ENCODE results near the gene SKIC2.
"Not testable (repeated sequence)": the region's sequence is repeated elsewhere in the genome, so short reads cannot be mapped to it uniquely, and the experiment has no call there.

Gene SKIC2

GRCh38 chr6:32004864-32005537, 46.0 kb downstream of the SKIC2 start:
- not testable (repeated sequence) for DNase-seq (ENCODE audit: low read depth)

- not testable (repeated sequence) for DNase-seq (ENCODE audit: low read depth)
These were observed 46.5 kb downstream of the SKIC2 start for GRCh38 chr6:32005538-32005880.

- not testable (repeated sequence) for DNase-seq (ENCODE audit: low read depth)
These were observed 47.1 kb downstream of the SKIC2 start for GRCh38 chr6:32005991-32006529.

GRCh38 chr6:32007086-32007485, 48.1 kb downstream of the SKIC2 start:
- DNase-seq (ENCODE audit: low read depth), result not testable (repeated sequence)

- DNase-seq (ENCODE audit: low read depth), result not testable (repeated sequence)
These were observed 49.1 kb downstream of the SKIC2 start for GRCh38 chr6:32008037-32008436.

- DNase-seq (ENCODE audit: low read depth), result not testable (repeated sequence)
These were observed 49.6 kb downstream of the SKIC2 start for GRCh38 chr6:32008616-32009015.

- not testable (repeated sequence) for DNase-seq (ENCODE audit: low read depth)
These were observed 50.6 kb downstream of the SKIC2 start for GRCh38 chr6:32009537-32009936.

- DNase-seq (ENCODE audit: low read depth), result not testable (repeated sequence)
These were observed 52.0 kb downstream of the SKIC2 start for GRCh38 chr6:32010856-32011530.

- not testable (repeated sequence) for DNase-seq (ENCODE audit: low read depth)
These were observed 54.1 kb downstream of the SKIC2 start for GRCh38 chr6:32012941-32013617.

- DNase-seq (ENCODE audit: low read depth), result not testable (repeated sequence)
These were observed 54.8 kb downstream of the SKIC2 start for GRCh38 chr6:32013738-32014137.

- not testable (repeated sequence) for DNase-seq (ENCODE audit: low read depth)
These were observed 55.6 kb downstream of the SKIC2 start, which contains the start of gene C4B for GRCh38 chr6:32014547-32014946. Gene C4B (plus strand): TSS chr6:32014795. CDS start chr6:32014846, 51 bp downstream.

Measured in stromal cell of bone marrow (primary cell).